Testis (tissue), 2 donors: ENCODE measurements around the gene THAP8.

Experiments used
- POLR2A ChIP-seq: fragments of 450-650 bp; IDR thresholded peaks from one replicate; pipeline ENCODE4 v1.6.1; 2017; ENCODE audit warnings: antibody characterized with exemption, mild to moderate bottlenecking, moderate library complexity
- TF ChIP-seq, protein P1 (sequence below), 3 experiments: fragments of 450-650 bp in 2 of 3; fragments of 200-600 bp in 1 of 3; sonication (generic) in 1 of 3; IDR thresholded peaks; one replicate each; pipeline ENCODE4 v1.5.1; 2016 to 2019; ENCODE audit warnings: antibody characterized with exemption in 3 of 3, mild to moderate bottlenecking in 2 of 3, moderate library complexity in 1 of 3

DNA sequence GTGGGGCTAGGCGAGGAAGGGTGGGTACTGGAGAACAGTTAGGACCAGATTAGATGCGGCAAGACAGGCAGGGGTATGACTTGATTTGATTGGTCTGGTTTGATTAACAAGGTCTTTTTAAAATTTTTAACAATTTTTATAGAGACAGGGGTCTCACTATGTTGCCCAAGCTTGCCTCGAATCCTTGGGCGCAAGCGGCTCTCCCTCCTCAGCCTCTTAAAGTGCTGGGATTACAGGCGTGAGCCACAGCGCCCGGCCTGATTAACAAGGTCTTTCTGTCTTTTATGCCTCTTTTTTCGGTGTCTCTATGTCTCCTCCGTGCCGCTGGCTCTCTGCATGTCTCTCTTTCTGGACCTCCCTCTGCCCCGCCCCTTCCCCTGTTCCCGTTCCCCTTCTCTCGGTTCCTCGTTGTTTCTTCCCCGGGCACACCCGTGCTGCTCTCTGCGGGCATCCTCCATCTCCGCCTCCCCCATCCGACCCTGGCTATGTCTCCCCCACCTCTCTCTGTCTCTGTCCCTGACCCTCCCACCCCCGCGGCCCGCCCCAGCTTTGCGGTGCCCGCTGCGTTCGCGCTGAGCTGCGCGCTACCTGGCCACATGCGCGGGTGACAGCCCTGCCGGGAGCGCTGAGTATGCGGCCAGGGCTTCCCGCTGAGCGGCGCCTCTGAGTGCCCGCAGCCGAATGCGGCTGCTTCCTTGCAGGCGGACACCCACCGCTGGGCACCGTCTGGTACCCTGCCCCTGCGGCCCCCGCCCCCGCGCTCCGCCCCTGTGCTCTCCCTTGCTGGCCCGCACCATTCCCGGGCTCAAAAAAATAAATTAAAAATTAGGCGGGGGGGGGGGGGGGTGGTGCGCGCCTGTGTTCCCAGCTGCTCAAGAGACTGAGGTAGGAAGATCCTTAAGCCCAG lies 67.2 kb downstream of the THAP8 start:
- TF ChIP-seq, protein P1, sequence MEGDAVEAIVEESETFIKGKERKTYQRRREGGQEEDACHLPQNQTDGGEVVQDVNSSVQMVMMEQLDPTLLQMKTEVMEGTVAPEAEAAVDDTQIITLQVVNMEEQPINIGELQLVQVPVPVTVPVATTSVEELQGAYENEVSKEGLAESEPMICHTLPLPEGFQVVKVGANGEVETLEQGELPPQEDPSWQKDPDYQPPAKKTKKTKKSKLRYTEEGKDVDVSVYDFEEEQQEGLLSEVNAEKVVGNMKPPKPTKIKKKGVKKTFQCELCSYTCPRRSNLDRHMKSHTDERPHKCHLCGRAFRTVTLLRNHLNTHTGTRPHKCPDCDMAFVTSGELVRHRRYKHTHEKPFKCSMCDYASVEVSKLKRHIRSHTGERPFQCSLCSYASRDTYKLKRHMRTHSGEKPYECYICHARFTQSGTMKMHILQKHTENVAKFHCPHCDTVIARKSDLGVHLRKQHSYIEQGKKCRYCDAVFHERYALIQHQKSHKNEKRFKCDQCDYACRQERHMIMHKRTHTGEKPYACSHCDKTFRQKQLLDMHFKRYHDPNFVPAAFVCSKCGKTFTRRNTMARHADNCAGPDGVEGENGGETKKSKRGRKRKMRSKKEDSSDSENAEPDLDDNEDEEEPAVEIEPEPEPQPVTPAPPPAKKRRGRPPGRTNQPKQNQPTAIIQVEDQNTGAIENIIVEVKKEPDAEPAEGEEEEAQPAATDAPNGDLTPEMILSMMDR (IDR thresholded peaks at IDR 0.05), result no peak
- no peak for TF ChIP-seq POLR2A
